ENCODE measurements around the gene MON1B.
"Not testable (repeated sequence)": the region's sequence is repeated elsewhere in the genome, so short reads cannot be mapped to it uniquely, and the experiment has no call there.

The MON1B gene

DNA sequence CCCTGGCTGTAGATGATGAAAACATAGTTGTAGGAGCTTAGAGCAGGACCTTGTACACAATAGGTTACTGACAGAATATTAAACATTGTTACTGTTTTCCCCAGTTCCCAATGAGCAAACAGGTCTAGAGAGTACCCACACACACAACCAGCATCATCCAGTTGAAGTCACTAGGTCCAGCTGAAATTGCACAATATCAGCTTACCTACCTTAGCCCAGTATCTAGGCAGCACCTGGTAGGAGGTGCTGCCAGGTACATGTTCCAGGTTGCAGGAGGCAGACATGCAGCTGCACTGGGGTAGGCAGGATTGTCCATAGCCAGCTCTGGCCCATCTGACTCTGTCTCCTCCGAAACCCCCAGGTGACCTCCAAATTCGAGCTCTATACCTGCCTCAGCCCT lies 6.8 kb downstream of the MON1B start:
- no peak for FAIRE-seq

DNA sequence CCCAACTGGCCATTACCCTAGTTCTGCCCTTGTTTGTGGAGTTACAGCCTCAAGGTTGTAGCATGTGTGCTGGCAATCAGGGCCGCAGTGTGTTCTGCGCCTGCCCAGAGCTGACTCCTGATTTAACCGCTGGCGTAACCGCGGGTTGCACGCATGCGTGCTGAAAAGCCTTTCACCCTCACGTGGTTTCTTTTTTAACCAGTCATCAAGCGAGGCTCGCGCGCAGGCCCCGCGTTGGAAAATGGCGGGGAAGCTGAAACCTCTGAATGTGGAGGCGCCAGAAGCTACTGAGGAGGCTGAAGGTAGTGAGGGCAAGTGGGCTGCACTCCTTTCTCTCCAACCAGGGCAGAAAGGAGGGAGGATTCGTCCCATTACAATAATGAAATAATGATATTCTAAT lies 8.2 kb downstream of the MON1B start, which contains the start of gene SYCE1L:
Gene SYCE1L (plus strand): TSS at position 198 of the 400 bp plus-strand sequence. CDS start 44 bp downstream, at position 242.
- no peak for FAIRE-seq

DNA sequence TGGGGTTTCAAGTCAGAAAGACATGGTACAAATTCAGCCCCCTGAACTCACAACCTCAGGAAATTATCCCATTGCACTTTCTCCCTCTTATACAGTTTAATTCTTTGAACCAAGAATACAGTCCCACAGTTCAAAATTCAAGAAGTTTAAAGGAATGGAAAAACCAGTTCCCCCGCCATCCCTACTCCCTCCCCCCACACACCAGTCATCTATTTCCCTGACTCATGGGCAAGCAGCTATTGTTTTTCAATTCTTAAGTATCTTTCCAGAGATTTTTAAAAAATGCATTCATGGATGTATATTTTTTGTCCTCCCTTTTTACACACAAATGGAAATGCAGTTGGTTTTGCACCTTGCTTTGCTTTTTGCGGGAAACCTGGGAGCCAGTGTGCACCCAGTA lies 15.5 kb downstream of the MON1B start:
- no peak for FAIRE-seq

DNA sequence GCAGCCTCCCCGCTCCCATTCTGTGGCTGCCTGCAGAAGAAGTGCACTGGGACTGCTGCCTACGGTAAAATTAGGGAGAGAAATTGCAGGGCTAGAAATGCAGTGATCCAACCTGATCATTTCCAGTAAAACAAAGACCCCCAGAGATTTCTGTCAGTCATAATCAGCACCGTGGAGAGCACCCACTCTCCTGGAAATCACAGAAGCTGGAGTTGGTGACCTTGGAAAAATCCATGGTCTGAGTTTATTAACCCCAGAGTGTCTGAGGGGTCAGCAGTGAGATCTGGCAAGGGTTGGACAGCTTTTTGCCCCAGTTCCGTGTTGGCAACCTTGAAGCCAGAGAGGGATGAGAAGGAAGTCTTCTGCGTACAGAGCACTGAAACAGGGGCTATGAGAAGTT lies 16.0 kb downstream of the MON1B start:
- FAIRE-seq, result no peak

DNA sequence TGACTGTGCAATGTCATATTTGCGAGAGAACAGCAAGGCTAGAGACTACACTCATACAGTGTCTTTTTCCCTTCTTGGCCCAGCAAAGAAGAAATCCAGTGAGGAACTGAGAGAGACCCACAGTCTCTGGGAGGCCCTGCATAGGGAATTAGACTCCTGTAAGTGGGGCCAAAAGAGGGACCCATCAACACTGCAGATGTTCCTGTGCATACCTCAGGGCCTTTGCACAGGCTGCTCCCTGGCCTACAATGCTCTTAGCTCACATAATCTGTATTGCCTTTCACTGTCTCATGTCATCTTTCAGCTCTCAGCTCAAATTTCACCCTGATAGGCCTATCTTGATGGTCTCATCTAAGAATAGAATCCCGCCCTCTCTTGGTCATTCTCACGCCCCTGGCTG lies 17.4 kb downstream of the MON1B start:
- FAIRE-seq, result no peak

DNA sequence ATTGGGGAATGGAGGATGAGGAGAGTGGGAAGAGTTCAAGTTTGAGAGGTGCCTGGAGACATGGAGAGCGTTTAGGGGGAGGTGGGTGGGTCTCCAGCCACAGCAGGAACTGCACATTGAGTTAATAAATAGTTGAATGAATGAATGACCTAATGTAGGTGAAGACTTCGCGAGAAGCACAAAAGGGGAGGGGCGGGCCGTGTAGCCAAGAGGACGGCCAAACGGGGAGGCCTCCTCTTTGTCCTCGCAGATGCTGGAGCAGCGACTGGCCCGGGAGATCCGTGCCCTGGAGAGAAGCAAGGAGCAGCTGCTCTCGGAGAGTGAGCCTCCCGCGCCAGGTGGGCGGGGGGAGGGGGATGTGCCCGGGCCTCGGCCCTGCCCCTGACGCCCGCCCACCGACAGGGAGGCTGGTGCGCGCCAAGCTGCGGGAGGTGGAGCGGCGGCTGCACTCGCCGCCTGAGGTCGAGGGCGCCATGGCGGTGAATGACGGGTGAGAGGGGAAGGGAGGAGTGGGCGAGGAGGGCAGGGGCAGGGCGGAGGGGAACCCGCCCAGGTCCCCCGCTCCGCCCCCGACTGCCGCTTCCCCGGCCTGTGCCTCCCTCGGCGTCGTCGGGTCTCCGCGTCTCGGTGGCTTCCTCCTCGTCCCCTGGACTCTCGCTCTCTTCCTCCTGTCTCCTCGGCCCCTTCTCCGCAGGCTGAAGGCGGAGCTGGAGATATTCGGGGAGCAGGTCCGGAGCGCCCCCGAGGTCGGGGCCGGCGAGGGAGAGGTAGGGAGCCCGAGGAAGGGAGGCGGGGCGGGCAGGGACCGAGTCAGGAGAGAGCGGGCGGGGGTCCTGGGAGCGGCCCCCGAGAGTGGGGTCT lies 21.1 kb downstream of the MON1B start:
- no peak for FAIRE-seq

DNA sequence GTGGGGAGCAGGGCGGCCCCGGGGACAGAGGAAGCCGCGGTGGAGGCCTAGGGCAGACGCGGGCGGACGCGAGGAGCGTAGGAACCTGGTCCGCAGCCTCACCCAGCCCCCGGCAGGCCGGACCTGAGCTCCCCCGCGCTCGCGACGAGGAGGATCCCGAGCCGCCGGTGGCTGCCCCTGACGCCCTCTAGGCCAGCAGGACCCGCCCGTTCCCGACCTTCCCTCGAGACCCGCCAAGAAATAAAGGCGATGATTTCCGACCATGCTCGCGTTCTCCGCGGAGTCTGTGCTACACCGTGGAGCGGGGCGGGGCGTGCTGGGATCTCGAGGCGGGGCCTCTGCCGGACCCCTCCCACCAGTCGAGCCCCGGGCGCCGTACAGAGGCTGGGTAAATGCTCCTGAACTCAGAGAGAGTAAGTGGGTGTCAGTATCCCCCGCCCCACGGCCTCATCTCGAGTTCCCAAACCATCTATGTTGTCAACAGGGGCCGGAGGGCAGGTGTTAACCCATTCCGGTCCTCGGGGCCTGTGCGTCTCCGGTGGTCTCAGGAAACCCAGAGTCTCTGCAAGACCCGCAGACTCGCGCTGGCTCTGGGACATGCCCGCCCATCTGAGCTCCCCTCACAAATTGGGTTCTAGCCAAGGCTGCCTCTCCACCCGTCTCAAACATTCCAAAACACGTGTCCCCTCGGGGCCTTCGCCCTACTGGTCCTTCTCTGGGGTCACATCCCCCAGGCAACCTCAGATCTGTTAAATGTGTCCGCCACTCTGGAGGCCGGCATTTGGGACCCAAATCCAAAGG lies 22.0 kb downstream of the MON1B start:
- FAIRE-seq, result no peak

DNA sequence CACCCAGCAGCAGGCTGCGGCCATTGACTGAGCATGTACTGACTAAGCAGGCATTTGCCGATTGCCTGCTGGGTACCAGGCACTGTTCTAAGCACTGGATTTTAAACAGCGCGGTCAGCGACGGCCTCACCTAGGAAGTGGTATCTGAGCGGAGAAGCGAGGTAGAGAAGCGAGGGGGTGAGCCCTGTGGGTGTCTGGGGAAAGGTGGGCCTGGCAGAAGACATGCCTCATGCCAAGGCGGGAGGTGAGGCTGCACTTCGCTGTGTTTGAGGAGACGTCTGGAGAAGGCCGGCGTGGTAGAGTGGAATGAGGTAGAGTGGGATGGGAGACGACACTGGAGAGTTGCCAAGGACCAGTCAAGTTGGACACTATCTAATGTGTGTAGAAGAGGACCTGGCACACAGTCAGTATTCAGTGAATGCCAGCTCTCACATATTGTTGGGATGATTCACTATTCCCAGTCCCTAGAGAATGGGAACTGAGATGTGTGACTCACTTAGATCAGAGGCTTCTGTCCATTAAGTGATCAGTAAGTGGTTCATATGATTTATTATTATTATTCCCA lies 22.6 kb downstream of the MON1B start:
- no peak for FAIRE-seq

DNA sequence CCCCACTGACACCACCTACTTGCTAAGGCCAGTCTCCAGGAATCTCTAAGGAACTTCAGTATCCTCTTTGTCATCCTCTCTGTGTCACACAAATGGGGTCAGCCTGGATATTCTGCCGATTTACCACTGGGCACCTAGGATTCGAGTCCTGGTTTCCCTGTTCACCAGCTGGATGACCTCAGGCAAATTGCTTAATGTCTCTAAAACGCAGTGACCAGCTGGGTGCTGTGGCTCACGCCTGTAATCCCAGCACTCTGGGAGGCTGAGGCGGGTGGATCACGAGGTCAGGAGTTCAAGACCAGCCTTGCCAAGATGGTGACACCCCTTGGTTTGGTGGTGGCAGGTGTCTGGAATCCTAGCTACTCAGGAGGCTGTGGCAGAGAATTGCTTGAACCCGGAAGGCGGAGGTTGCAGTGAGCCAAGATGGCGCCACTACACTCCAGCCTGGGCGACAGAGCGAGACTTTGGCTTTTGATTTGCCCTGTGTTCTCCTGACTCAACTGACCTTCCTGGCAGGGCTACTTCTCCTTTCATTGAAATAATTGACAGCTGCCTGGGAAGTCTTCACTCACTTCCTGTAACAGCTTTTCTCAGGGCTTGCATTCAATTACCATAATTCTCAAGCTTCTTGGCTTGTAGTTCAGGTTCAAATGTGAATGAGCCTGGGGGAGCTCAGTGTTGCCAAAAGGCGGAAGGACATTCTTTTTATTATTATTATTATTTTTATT lies 23.6 kb downstream of the MON1B start:
- FAIRE-seq, result no peak

DNA sequence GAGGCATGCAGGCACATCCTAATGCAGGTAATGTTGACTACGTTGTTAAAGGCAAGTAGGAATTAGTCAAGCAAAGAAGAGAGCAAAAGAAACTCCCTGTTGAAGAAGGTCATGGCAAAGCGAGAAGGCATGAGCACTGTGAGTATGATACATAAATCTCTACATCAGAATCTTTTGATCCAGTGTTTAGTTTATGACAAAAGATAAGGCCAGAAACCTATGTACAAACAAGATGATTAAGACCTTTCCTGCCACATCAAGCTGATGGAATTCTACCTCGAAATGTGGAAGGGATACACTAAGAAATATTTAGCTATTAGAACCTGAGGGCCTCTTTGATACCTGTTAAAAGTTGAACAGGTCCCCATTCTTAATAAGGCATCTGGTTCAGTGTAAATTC lies 28.4 kb downstream of the MON1B start:
- FAIRE-seq, result no peak

DNA sequence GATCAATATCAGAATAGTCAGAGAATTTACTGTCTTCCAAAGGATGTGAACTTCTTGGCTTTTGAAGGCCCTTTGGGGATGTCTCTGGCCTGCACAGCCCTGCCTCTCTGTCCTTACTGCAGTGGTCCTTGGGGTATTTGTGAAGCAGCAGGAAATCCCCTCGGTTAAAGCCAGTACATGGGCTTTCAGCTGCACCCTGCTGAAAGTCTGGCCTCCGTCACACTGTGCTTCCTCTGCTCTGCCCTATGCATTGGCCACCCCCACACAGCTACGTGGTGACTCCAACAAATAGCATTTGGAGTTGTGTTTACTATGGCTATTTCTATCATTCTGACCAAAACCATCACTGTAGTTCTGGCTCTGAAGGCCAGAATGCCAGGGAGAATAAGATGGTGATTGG lies 29.4 kb downstream of the MON1B start:
- no peak for FAIRE-seq

DNA sequence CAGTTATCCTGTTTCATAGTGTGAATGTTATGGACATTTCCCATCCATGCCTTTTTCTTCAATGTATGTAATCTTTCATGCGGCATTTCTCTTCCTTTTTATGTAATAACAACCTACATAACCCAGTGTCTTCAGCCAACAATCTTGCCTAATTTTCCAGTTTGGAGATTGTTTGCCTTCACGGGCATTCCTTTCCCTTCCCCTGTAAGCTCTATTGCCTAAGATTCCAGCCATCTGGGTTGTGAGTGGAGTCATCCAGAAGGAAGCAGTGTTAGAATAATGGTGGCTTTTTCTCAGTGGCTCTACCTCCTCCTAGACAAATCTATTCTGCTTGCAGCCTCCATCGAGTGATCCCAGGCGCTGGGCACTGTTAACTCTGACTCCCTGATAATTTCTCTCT lies 30.5 kb downstream of the MON1B start:
- FAIRE-seq, result no peak

DNA sequence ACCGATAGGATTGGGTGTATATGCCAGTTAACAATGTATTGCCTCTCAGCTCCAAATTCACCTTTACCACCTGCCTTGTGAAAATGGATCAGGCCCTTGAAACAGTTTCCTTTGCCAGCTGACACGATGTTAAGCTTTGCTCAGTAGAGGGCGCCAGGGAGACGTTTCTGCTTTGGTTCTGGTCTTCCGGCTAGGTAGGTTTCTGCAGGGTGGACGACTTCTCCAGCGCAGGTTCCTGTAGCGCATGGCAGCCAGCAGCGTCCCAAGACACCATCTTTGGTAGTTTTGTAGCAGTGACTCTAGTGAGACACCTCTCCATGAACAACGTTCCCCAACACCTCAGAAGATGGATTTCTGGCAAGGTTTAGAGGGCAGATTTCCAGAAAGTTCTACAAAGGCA lies 32.2 kb downstream of the MON1B start:
- no peak for FAIRE-seq

DNA sequence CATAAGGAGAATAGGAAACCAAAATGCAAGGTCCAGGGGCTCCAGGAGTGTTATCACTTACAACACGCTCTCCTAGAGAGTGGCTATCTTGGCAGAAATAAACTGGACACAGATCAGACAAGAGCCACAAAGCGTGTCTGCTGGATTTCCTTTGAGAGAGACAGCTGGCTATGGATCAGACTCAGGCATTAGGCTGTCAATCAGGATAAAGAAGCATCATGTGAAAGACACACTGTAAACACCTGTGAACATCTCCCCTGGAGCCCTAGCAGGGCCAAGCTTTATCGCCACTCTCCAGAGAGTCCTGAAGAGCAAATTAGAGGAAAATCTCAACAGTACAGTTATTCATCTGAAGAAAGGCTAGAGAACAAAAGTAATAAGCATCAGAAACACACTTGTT lies 34.2 kb downstream of the MON1B start:
- no peak for FAIRE-seq

DNA sequence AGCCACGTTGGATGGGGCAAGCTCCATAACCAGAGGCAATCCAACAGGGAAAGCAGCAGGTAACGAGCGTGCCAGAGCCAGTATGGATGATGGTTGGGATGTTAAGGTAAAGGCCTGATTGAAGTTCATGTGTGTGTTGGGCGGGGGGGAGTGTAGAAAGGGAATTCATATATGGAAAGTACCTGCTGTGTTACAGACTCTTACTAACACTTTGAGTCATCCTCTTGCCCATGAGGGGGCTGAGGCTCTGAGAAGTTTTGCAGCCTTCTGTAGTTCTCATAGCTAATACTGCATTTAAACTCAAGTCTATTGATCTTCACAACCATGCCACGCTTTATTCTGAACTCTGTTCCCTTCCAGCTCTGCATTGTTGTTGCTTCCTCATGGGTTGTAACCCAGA lies 36.8 kb downstream of the MON1B start:
- FAIRE-seq, result no peak

DNA sequence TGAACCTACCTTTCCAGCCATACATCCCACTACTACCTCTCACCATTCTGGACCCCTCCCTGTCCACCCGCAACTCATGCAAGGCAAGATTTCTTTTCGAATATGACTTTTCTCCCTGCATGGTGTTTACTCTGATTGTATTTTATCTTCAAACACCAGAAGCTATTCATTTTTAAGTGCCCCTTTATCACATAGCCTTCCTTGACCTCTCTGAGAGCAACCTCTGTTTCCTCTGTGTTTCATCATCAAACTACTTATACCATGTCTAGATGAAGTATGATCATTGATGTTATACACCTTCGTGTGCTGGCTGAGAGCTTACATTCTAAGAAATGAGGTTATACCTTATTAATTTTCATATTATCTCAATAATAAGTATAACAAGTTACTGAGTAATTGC lies 40.1 kb downstream of the MON1B start:
- FAIRE-seq, result no peak

DNA sequence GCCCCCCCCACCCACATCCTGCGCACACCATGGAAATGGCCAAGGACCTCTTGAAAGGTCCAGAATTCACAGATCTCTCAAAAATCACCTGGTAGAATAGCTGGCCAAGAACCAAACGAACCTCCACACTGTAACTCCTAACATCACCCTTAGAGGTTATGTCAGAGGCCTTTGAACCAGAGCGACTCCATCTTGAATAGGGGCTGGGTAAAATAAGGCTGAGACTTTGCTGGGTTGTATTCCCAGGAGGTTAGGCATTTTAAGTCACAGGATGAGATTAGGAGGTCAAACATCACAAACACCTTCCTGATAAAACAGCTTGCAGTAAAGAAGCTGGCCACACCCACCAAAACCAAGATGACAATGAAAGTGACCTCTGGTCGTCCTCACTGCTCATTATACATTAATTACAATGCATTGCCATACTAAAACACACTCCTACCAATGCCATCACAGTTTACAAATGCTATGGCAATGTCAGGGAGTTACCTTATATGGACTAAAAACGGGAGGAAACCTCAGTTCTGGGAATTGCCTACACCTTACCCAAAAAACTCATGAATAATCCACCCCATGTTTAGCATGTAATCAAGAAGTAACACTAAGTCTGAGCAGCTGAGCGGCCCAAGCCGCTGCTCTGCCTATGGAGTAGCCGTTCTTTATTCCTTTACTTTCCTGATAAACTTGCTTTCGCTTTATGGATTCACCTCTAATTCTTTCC lies 43.0 kb downstream of the MON1B start:
- no peak for FAIRE-seq

DNA sequence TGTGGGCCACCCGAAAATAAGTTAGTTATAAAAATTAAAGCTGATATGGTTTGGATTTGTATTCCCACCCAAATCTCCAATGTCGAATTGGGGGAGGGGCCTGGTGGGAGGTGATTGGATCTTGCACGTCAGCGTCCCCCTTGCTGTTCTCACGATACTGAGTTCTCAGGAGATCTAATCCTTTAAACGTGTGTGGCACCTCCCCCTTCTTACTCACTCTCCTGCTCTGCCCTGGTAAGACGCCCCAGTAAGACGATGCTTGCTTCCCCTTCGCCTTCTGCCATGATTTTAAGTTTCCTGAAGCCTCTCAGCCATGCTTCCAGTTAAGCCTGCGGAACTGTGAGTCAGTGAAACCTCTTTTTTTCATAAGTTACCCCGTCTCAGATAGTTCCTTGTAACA lies 43.6 kb downstream of the MON1B start:
- no peak for FAIRE-seq

DNA sequence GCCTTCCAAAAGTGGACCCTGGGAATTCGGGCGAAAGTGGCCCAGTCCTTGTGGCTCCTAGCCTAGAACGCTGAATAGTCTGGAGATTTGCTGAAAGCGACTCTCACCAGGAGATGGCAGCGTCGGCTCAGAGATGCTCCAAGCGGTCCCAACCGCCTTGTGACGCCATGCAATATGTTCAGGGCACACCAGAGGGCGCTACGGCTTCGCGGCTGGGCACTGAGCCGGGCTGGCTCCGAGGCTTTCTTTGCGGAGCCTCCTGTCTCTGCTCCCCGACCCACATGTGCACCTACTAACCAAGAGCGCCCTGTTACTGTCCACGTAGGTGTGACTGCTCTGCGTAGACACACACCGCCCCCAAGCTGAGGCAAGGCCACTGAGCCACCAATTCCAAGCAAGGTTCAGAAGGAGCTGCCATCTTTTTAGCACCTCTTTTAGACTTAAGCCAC lies 45.1 kb downstream of the MON1B start:
- no peak for FAIRE-seq

DNA sequence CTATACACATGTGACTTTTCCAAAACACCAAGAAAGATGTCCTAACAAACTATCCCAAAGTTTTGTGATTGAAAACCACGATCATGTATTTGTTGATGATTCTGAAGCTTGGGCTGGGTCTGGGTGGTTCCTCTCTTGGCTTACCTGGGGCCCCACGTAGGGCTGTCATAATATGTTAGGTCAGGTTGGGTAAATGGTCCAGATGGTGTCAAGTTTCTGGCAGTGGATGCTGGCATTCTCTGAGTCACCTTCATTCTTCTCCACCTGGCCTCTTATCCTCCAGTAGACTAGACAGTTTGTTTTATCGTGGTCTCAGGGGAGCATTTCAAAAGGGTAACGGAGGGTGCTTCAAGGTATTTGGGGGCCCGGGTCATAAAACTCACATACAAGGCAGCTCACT lies 47.6 kb downstream of the MON1B start:
- FAIRE-seq, result no peak

DNA sequence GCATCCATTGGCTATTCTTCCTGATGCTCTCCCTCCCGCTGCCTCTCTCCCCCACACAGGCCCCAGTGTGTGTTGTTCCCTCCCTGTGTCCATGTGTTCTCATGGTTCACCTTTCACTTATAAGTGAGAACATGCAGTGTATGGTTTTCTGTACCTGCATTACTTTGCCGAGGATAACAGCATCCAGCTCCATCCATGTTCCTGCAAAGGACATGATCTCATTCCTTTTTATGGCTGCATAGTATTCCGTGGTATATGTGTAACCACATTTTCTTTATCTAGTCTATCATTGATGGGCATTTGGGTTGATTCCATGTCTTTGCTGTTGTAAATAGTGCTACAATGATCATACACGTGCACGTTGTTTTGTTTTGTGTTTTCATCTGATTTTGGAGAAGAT lies 51.5 kb downstream of the MON1B start:
- not testable (repeated sequence) for FAIRE-seq

DNA sequence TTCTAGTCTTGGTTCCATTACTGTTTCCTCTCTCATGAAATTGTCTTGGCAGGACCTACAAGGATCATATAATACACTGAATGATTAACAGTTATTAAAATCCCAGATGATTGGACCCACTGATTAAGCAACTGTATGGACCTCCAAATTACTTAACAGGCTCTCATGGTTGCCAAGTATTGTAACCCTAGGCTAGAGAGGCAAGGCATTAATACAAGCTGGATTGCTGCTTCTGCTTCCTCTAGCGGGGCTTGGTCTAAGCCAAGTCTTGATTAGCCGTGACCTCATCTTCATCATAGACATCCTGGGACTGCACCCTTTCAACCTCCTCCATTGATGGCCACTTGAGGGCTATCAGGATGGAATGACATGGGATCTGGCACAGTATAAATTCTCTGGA lies 55.2 kb downstream of the MON1B start:
- no peak for FAIRE-seq
